ENCODE data around the gene IFI44.

Gene IFI44

GRCh38 chr1:78649628-78650027, at the start of gene IFI44:
Gene IFI44 (plus strand): TSS chr1:78649831. CDS start chr1:78650196, 365 bp downstream.
- Histone ChIP-seq H3K4me1 (ENCODE audit: control insufficient read depth, insufficient read depth, low read length) (no peaks in the 10 kb centered on the region), H3K9me3 (ENCODE audit: control insufficient read depth, insufficient read depth, low read depth, low read length) (no peaks in the 10 kb centered on the region), H3K27ac (ENCODE audit: extremely low read depth, low read depth, low read length) (no peak within 1 kb of the TSS), H3K4me3 (ENCODE audit: low read depth, low read length) (no peak within 1 kb of the TSS), H3K36me3 (ENCODE audit: control insufficient read depth in 2 of 2, insufficient read depth in 1 of 2, low read length in 2 of 2) (no peaks in the 10 kb centered on the region)
- TF ChIP-seq TCF7L2 (IDR thresholded peaks at IDR 0.05; ENCODE audit: borderline replicate concordance, low read depth, low read length) (no peak), ZNF24 (tag by site-specific recombination; IDR thresholded peaks at IDR 0.05) (no peak), INSM2 (tag by site-specific recombination; IDR thresholded peaks at IDR 0.05) (no peak), ZNF777 (tag by site-specific recombination; IDR thresholded peaks at IDR 0.05; ENCODE audit: borderline replicate concordance) (no peak), ZNF514 (tag by site-specific recombination; IDR thresholded peaks at IDR 0.05) (no peak), KLF7 (tag by site-specific recombination; IDR thresholded peaks at IDR 0.05; ENCODE audit: borderline replicate concordance) (no peak), SP2 (tag by site-specific recombination; IDR thresholded peaks at IDR 0.05) (no peak), ZBTB49 (tag by site-specific recombination; IDR thresholded peaks at IDR 0.05; ENCODE audit: low read depth) (no peak)
- ChIA-PET POLR2A (no interaction called here), CTCF (interaction anchor here (0.5 to 1.2 kb wide), 2 partner anchors 32 to 518 kb away, joined by 5 to 6 read pairs; no protein-coding TSS in a partner anchor)

GRCh38 chr1:78601068-78601467, 48.6 kb upstream of the IFI44 start:
- POLR2A ChIA-PET: no interaction called here
- no peak for TF ChIP-seq ZNF585B (tag by site-specific recombination; IDR thresholded peaks at IDR 0.05)
- TF ChIP-seq ZNF549 (tag by site-specific recombination; IDR thresholded peaks at IDR 0.05): no peak
- TF ChIP-seq IKZF3 (tag by site-specific recombination; IDR thresholded peaks at IDR 0.05): no peak
- TF ChIP-seq ZXDB (tag by site-specific recombination; IDR thresholded peaks at IDR 0.05): no peak
- no peak for TF ChIP-seq ZNF23 (tag by site-specific recombination; IDR thresholded peaks at IDR 0.05; ENCODE audit: borderline replicate concordance)
- TF ChIP-seq ZNF626 (tag by site-specific recombination; IDR thresholded peaks at IDR 0.05): no peak
- CTCF ChIA-PET: interaction anchor here (0.6 to 3.1 kb wide), 3 partner anchors 16 to 457 kb away, joined by 3 to 9 read pairs (median 3); no protein-coding TSS in a partner anchor

GRCh38 chr1:78603206-78603605, 46.4 kb upstream of the IFI44 start:
- no peak overlapping the region for H3K4me3 ChIP-seq (ENCODE audit: low read depth, low read length)
- POLR2A ChIA-PET: no interaction called here

More at GRCh38 chr1:78601068-78601467, 48.6 kb upstream of the IFI44 start:
- Histone ChIP-seq H3K4me1 (ENCODE audit: control insufficient read depth, insufficient read depth, low read length) (no peaks in the 10 kb centered on the region), H3K4me3 (ENCODE audit: low read depth, low read length) (no peak overlapping the region), H3K9me3 (ENCODE audit: control insufficient read depth, insufficient read depth, low read depth, low read length) (no peaks in the 10 kb centered on the region), H3K36me3 (ENCODE audit: control insufficient read depth in 2 of 2, insufficient read depth in 1 of 2, low read length in 2 of 2) (no peaks in the 10 kb centered on the region), H3K27ac (ENCODE audit: extremely low read depth, low read depth, low read length) (no peak overlapping the region)

More at GRCh38 chr1:78603206-78603605, 46.4 kb upstream of the IFI44 start:
- no peak for TF ChIP-seq ZNF664 (tag by site-specific recombination; IDR thresholded peaks at IDR 0.05)
- no peak for TF ChIP-seq ZSCAN23 (tag by site-specific recombination; IDR thresholded peaks at IDR 0.05)
- no peak for TF ChIP-seq ZBTB11 (tag by site-specific recombination; conservative IDR thresholded peaks at IDR 0.05; ENCODE audit: low read depth)
- Histone ChIP-seq H3K9me3 (ENCODE audit: control insufficient read depth, insufficient read depth, low read depth, low read length) (no peaks in the 10 kb centered on the region), H3K4me1 (ENCODE audit: control insufficient read depth, insufficient read depth, low read length) (no peaks in the 10 kb centered on the region), H3K36me3 (ENCODE audit: control insufficient read depth in 2 of 2, insufficient read depth in 1 of 2, low read length in 2 of 2) (no peaks in the 10 kb centered on the region), H3K27ac (ENCODE audit: extremely low read depth, low read depth, low read length) (no peak overlapping the region)
- CTCF ChIA-PET: interaction anchor here (0.6 to 1.7 kb wide), 2 partner anchors 458 to 584 kb away, joined by 4 to 5 read pairs; no protein-coding TSS in a partner anchor

Data from HEK293 (cell line).